ENCODE data around the gene SCO1.

- no peak for TF ChIP-seq POLR2A (IDR thresholded peaks at IDR 0.05)
- no peak for TF ChIP-seq CTCF (IDR thresholded peaks at IDR 0.05)
Observed at GRCh38 chr17:10713318-10713717, 16.0 kb upstream of the SCO1 start.
